Stimulated activated CD8-positive, alpha-beta memory T cell treated with anti-CD3 and anti-CD28 coated beads, Interleukin-12 subunit alpha, Interleukin-12 subunit beta, amount 100 ng/mL, for 4 hours (primary cell): Measurements from ENCODE around the gene CDY1.
"Not testable (repeated sequence)": the region's sequence is repeated elsewhere in the genome, so short reads cannot be mapped to it uniquely, and the experiment has no call there.

ENCODE experiments used
- DNase-seq: peaks from one replicate; pipeline ENCODE4 v3.0.0-alpha.2; 2020; ENCODE audit warnings: low read depth

Gene CDY1, protein sequence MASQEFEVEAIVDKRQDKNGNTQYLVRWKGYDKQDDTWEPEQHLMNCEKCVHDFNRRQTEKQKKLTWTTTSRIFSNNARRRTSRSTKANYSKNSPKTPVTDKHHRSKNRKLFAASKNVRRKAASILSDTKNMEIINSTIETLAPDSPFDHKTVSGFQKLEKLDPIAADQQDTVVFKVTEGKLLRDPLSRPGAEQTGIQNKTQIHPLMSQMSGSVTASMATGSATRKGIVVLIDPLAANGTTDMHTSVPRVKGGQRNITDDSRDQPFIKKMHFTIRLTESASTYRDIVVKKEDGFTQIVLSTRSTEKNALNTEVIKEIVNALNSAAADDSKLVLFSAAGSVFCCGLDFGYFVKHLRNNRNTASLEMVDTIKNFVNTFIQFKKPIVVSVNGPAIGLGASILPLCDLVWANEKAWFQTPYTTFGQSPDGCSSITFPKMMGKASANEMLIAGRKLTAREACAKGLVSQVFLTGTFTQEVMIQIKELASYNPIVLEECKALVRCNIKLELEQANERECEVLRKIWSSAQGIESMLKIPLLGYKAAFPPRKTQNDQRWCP

DNA sequence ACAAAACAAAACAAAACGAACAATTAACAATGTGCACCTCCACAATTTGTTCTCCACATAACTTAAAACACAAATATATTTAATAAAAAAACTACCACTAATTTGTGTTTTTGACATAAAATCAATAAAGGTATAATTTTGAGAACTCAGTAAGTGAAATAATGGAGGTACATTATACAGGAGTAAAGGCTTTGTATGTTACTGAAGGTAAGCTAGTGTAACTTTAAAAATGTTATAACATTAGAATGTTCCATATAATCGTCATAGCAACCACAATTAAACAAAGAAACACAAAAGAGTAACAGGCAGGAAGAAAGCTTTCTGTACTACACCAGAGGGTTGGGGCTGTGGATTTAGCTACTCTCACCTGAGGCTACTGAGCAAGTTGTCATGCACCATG is at the start of gene CDY1:
CDY1 (plus strand) TSS at position 301 of the 400 bp plus-strand sequence. CDS start 326 bp downstream, outside the sequence.
- not testable (repeated sequence) for DNase-seq

DNA sequence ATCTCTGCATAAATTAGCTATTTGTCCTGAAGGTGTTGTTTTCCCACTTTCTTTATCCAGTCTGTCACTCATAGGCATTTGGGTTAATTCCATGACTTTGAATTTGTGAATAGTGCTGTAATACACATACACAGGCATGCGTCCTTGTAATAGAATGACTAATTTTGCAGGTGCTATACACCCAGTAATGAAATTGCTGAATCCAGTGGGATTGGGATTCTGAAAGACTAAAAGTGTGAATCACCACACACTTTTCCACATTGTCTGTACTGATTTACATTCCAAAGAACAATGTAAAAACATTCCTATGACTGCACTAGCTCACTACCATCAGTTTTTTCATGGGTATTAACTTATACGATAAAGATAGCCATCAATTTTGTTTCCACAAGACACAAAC is 28.6 kb upstream of the CDY1 start:
- DNase-seq: not testable (repeated sequence)

DNA sequence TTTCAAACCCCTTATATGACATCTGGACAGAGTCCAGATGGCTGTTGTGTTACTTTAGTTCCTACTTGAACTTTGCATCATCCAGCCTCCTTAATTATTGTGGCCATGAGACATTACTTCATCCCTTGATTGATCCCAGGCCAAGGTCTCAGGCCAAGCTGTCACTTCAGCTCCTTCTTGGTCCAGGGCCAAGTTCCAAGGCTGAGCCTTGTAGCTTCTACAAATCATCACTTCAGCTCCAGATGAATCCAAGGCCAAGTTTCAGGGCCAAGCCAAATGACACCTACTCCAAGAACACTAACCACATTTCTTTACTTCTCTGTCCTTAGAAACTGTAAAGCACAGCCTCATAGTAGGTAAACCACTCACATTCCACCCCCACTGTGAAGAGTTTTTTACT is 1.7 kb upstream of the CDY1 start:
- not testable (repeated sequence) for DNase-seq

DNA sequence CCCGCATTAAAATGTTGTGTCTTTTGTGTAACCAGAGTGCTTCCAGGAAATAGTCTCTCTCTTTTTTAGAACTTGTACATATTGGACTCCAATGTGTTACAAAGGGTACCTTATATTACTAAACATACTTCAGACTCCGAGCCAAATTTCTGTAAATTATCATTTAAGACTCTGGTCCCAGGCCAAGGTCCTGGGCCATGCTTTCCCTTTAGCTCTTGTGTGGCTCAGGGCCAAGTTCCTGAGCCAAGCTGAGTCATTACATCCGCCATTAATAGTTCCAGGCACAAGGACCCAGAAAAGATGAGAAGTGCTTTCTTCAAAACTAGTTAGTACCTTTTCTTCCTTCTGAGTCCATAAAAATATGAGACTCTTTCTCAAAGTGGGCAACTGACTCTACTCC is 4.6 kb downstream of the CDY1 start:
- DNase-seq: not testable (repeated sequence)

DNA sequence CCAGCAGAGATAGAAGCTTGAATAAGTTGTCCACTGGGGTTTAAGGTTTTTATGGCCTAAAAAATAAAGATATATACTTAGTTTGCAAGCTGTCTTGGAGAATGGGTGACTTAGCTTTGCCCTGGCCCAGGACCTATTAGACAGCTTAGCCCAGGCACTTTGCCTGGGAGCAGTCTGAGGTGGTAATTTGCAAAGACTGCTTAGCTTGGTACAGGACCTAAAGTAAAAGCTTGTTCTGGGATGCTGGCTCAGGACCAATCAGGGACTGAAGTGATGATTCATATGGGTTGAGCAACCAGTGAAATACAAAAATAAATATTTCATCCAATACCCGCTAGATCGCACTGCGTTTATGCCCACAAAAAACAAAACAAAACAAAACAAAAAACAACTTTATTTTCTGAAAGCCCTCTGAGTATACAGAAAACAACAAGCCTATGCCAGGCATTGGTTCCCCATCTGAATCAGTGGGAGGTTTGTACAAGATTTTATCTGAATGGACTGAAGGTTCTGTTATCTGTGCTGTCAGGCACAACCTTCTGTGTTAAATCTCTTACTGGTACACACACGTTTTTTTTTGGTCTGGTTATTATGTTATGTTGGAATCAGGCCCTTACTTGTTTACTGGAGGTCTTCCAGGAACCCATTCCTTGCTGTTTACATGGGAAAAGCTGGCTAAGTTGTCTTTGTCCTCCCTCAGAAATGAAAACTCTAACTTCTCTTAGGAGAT is 8.6 kb downstream of the CDY1 start:
- DNase-seq: not testable (repeated sequence)

DNA sequence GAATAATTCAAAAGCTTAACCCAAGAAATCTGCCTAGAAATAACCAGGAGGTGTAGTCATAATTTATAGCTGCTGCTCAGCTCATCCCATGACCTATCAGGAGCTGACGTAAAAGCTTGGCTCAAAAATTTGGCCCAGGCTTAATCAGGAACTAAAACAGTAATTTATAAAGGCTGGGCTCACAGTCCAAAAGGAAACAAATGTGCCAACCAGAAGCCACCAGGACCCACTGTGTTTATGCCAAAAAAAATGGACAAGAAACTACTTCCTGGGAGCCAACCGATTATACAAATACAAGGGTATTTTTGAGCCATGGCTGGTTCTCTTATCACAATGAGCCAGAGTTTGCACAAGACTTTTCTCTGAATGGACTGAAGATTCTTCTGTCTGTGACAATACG is 17.9 kb downstream of the CDY1 start:
- DNase-seq: not testable (repeated sequence)

DNA sequence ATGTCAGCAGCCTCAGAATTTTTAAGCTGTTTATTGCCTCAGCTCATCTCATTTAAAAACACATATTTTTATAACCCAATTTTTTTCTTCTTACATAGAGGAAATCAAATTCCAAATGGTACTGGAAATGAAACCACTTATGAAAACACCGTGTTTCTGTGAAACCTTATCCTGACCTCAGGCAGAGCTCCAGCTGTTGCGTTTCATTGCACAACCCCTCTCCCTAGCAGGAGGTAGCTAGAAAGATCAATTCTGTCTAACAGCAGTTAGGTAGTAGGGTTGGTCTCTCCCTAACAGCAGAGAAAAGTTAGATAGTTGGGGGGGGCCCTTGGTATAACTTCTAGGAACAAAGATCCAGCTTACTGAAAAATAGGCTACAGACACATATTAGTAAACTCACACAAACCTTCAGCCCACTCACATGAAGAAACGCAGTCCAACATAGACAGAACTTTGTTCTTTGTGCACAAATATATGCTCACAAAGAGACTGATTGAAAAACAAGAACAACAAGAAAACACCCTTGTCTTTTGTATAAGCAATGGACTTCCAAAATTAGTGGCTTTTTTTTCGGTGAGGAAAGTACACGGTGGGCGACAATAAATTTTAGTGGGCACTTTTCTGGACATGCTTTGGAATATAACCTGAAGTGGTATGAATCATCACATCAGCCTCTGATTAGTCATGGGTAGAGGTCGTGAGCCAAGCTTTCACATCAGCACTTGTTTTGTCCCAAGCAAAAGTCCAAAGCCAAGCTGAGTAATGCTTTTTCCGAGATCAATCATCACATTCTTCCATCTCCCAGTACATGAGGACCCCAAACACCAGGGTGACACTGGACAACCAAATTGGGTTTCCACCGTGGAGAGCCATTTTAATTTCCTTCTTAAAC is 21.4 kb downstream of the CDY1 start:
- not testable (repeated sequence) for DNase-seq
